ENCODE measurements around the gene WDR48. TPM values are rescaled to one million over a fixed set of nuclear protein-coding genes. Genes with fewer than 3 reads are reported as not detected.
"Not testable (repeated sequence)": the region's sequence is repeated elsewhere in the genome, so short reads cannot be mapped to it uniquely, and the experiment has no call there.

WDR48 gene
- total RNA-seq, 4 donors from 2014 or later, result 21.6 to 41.1 (median 28.5) TPM

DNA sequence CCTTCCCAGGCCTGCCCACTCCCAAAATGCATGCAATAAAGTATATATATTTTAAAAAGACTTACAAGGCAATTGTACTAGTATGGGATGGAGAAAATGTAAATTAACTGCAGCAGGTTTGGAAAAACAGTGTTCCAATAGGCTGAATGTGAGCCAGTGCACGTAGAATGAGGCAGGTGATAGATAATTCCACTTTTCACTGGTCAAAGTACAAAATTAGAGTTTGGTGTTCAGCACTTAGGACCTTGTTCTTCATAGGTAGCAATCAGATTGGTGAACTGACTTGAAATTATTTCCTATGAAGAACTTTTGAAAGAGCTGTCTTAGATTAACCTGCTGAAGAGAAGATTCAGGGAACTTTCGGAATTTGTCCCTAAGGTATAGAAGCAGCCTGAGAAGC lies 1.9 kb downstream of the WDR48 start:
- no peak for TF ChIP-seq POLR2A (IDR thresholded peaks at IDR 0.05)
- TF ChIP-seq, protein P1, sequence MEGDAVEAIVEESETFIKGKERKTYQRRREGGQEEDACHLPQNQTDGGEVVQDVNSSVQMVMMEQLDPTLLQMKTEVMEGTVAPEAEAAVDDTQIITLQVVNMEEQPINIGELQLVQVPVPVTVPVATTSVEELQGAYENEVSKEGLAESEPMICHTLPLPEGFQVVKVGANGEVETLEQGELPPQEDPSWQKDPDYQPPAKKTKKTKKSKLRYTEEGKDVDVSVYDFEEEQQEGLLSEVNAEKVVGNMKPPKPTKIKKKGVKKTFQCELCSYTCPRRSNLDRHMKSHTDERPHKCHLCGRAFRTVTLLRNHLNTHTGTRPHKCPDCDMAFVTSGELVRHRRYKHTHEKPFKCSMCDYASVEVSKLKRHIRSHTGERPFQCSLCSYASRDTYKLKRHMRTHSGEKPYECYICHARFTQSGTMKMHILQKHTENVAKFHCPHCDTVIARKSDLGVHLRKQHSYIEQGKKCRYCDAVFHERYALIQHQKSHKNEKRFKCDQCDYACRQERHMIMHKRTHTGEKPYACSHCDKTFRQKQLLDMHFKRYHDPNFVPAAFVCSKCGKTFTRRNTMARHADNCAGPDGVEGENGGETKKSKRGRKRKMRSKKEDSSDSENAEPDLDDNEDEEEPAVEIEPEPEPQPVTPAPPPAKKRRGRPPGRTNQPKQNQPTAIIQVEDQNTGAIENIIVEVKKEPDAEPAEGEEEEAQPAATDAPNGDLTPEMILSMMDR (IDR thresholded peaks at IDR 0.05), result no peak
- no peak overlapping the region for H3K4me3 ChIP-seq (ENCODE audit: low read depth, poor library complexity, severe bottlenecking)
- 86 to 92% methylated on average over 2 of the region's 2 CpGs for WGBS, 2 donors
- no peak for DNase-seq (ENCODE audit: low spot score in 2 of 2)
- intact Hi-C loops (cut with DNase I; ENCODE audit: low total_unique reads), result no loop called here

DNA sequence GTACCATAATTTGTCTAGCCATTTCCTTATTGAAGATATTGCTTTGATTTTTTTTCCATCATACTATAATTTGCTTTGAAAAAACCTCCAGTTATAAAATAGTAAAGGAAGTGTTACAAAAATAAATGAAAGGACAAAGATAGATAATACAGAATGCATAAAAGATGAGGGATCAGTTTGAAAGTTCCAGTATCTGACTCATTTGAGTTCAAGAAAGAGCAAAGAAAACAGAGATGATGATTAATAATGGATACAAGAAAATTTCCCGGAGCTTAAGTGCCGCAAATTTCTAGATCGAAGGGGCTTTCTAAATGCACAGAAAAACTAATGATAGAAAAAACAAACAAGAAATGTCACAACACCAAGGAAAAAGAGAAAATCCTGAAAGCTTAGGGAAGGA lies 4.3 kb downstream of the WDR48 start:
- WGBS, 2 donors, result 80 to 94% methylated on average over 3 of the region's 3 CpGs
- TF ChIP-seq, protein P1 (IDR thresholded peaks at IDR 0.05), result no peak
- no peak for TF ChIP-seq POLR2A (IDR thresholded peaks at IDR 0.05)
- DNase-seq (ENCODE audit: low spot score in 2 of 2), result no peak
- H3K4me3 ChIP-seq (ENCODE audit: low read depth, poor library complexity, severe bottlenecking), result no peak overlapping the region
- intact Hi-C loops (cut with DNase I; ENCODE audit: low total_unique reads), result no loop called here

DNA sequence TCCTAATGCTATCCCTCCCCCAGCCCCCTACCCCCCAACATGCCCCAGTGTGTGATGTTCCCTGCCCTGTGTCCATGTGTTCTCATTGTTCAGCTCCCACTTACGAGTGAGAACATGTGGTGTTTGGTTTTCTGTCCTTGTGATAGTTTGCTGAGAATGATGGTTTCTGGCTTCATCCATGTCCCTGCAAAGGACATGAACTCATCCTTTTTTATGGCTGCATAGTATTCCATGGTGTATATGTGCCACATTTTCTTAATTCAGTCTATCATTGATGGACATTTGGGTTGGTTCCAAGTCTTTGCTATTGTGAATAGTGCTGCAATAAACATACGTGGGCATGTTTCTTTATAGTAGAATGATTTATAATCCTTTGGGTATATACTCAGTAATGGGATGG lies 9.4 kb downstream of the WDR48 start:
- intact Hi-C loops (cut with DNase I; ENCODE audit: low total_unique reads); DNase-seq (ENCODE audit: low spot score in 2 of 2); H3K4me3 ChIP-seq (ENCODE audit: low read depth, poor library complexity, severe bottlenecking): not testable (repeated sequence)
- 88 to 93% methylated on average over 2 of the region's 2 CpGs for WGBS, 2 donors

DNA sequence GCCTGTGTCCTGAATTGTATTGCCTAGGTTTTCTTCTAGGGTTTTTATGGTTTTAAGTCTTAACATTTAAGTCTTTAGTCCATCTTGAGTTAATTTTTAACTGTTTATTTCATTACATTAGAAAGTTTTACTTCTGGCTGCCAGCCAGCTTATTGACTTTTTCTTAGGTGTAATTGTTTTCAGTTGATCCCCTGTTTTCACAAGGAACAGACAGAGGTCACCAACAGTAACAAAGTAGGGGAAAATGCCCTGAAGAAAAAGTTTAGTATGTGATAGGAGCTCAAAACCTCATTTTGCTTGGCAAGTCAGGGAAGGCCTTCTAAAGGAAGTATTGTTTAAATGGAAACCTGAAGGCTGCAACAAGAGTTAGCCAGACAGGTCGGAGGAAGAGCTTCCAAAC lies 10.4 kb downstream of the WDR48 start:
- intact Hi-C loops (cut with DNase I; ENCODE audit: low total_unique reads), result no loop called here
- 44 to 80% methylated on average over 1 of the region's 1 CpG for WGBS, 2 donors
- TF ChIP-seq, protein P1 (IDR thresholded peaks at IDR 0.05), result no peak
- TF ChIP-seq POLR2A (IDR thresholded peaks at IDR 0.05), result no peak
- DNase-seq (ENCODE audit: low spot score in 2 of 2), result no peak
- H3K4me3 ChIP-seq (ENCODE audit: low read depth, poor library complexity, severe bottlenecking), result no peak overlapping the region

DNA sequence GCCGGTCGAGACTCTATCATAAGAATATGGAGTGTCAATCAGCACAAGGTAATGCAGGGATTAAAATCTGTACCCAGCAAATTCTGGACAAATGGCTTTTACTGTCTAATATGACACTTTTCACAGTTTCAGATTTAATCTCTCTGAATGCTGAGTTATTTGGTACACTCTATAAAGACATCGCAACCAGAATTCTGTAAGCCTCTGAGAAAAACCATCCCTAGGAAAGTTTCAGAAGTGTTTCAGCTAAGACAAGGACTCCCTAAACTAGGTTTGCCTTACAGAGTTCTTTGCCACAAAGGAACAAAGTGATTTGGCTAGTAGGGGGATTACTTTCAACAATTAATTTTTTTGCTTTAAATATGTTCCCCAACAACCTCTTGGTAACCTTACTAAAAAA lies 11.3 kb downstream of the WDR48 start:
- intact Hi-C loops (cut with DNase I; ENCODE audit: low total_unique reads), result no loop called here
- TF ChIP-seq POLR2A (IDR thresholded peaks at IDR 0.05), result no peak
- TF ChIP-seq, protein P1 (IDR thresholded peaks at IDR 0.05), result no peak
- no peak for DNase-seq (ENCODE audit: low spot score in 2 of 2)
- no peak overlapping the region for H3K4me3 ChIP-seq (ENCODE audit: low read depth, poor library complexity, severe bottlenecking)
- 75 to 84% methylated on average over 3 of the region's 3 CpGs for WGBS, 2 donors

DNA sequence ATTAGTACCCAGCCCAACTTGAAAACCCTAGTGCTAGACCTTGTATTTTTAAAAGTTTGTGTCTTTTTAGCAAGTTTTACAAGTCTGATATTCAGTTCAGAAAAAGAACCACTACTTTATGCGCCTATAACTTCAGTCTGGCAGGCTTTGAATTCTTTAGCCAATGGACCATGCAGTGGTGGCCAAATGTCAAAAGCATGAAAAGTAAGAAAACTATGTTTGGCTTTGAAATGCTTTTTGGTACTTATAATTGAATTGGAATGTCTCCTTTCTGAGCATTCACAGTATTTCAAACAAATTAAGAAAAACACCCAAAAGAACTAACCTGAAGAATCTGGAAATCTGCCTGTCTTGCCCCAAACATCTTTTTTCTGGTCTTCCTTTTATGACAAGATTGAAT lies 12.8 kb downstream of the WDR48 start:
- 83 to 90% methylated on average over 1 of the region's 1 CpG for WGBS, 2 donors
- no peak for DNase-seq (ENCODE audit: low spot score in 2 of 2)
- H3K4me3 ChIP-seq (ENCODE audit: low read depth, poor library complexity, severe bottlenecking), result no peak overlapping the region
- intact Hi-C loops (cut with DNase I; ENCODE audit: low total_unique reads), result no loop called here
- TF ChIP-seq, protein P1 (IDR thresholded peaks at IDR 0.05), result no peak
- no peak for TF ChIP-seq POLR2A (IDR thresholded peaks at IDR 0.05)

Measured in lower leg skin (tissue), 4 donors.